ENCODE measurements around the gene ASCL5. TPM values are rescaled to one million over a fixed set of nuclear protein-coding genes. Genes with fewer than 3 reads are reported as not detected.
A peak's percentile ranks its signal among the peaks of the same experiment; 100 is the strongest.

Gene ASCL5
- total and polyA plus RNA-seq, 4 experiments from 2014 or later = 0.30 TPM; not detected in 3

DNA sequence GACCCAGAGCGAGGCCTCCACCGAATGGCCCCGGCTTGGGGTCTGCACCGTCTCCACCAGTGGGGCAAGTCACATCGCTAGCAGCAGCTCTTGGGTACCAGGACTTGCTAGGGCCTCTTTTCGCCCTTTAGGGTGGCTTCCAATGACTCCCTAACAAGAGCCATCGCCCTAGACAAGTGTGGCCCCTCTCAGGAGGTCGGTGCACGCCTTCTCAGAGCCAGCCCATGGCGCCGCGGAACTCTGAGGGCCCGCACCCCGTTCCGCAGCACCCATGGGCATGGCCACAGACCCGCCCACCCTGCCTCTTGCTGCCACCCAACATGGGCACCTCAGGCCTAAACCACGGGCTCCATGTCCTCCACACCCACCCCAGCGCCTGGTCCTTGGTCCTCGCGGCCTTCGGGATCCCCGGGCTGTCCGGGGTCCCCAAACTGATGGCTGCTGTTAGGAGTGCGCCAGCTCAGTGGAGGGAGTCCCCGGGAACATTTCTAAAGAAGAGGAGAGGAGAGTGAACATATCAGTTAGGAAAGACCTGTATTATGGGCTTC, 11.5 kb downstream of the ASCL5 start:
- H3K4me3 ChIP-seq (ENCODE audit: low read length in 2 of 2) = no peak overlapping the region
- H3K4me1 ChIP-seq (ENCODE audit: insufficient read depth, low read length) = peaks cover 19% of the 10 kb centered on the region
- Mint-ChIP-seq H3K27ac (peak overlapping the region in 1 of 7 donors; percentile 50), H3K4me3 (peak overlapping the region in 6 of 8 donors; percentile 23 to 77 (median 52)), H3K9me3 (no peaks in the 10 kb centered on the region), H3K27me3 (no peaks in the 10 kb centered on the region), H3K4me1 (peaks cover 3 to 26% (median 15%) of the 10 kb centered on the region in 4 donors), H3K36me3 (no peaks in the 10 kb centered on the region)
- intact Hi-C loops (cut with micrococcal nuclease) = loop anchor here (2.0 to 10.0 kb wide), 4 partner anchors 73 to 561 kb away; partner anchors contain the start of gene KIF14
- H3K27me3 ChIP-seq (ENCODE audit: insufficient read depth, low read length) = no peaks in the 10 kb centered on the region
- H3K9me3 ChIP-seq (ENCODE audit: control insufficient read depth in 1 of 2, low read length in 2 of 2) = no peaks in the 10 kb centered on the region
- POLR2A ChIA-PET (ENCODE audit: partially characterized antibody) = interaction anchor here (1.5 kb wide), 1 partner anchor 95 kb away, joined by 10 read pairs; no protein-coding TSS in a partner anchor
- no peaks in the 10 kb centered on the region for H3K36me3 ChIP-seq (ENCODE audit: insufficient read depth, low read length)
- CTCF ChIA-PET (ENCODE audit: partially characterized antibody) = interaction anchor here (1.1 to 4.0 kb wide), 10 partner anchors 23 to 313 kb away, joined by 3 to 57 read pairs (median 10); partner anchors contain the start of gene TMEM9
- DNase-seq = no peak
- no peak overlapping the region for H3K27ac ChIP-seq (ENCODE audit: low read depth, low read length)

GRCh38 chr1:201114245-201115131, 12.5 kb downstream of the ASCL5 start:
- peak overlapping the region; percentile 75 to 93 (median 89) for H3K27ac Mint-ChIP-seq
- Histone ChIP-seq H3K27ac (ENCODE audit: low read depth, low read length) (peak overlapping the region; percentile 38), H3K4me3 (ENCODE audit: low read length in 2 of 2) (peak overlapping the region; percentile 57 to 65), H3K4me1 (ENCODE audit: insufficient read depth, low read length) (peaks cover 11% of the 10 kb centered on the region), H3K9me3 (ENCODE audit: control insufficient read depth in 1 of 2, low read length in 2 of 2) (no peaks in the 10 kb centered on the region), H3K36me3 (ENCODE audit: insufficient read depth, low read length) (no peaks in the 10 kb centered on the region), H3K27me3 (ENCODE audit: insufficient read depth, low read length) (no peaks in the 10 kb centered on the region)
- peaks cover 3 to 22% (median 10%) of the 10 kb centered on the region in 4 donors for H3K4me1 Mint-ChIP-seq
- H3K4me3 Mint-ChIP-seq = peak overlapping the region; percentile 89 to 96 (median 92)
- intact Hi-C loops (cut with micrococcal nuclease) = loop anchor here (1.0 to 10.0 kb wide), 8 partner anchors 28 to 560 kb away; partner anchors contain the start of genes KIF14 and TMEM9
- peak; percentile 69 to 79 (median 74) for DNase-seq
- POLR2A ChIA-PET (ENCODE audit: partially characterized antibody) = interaction anchor here (0.6 to 1.7 kb wide), 11 partner anchors 8 to 1235 kb away, joined by 3 to 10 read pairs (median 5); partner anchors contain the start of genes DDX59 and TMEM9
- H3K27me3 Mint-ChIP-seq = no peaks in the 10 kb centered on the region
- CTCF ChIA-PET (ENCODE audit: partially characterized antibody) = interaction anchor here (0.6 to 4.0 kb wide), 22 partner anchors 8 to 313 kb away, joined by 3 to 57 read pairs (median 4); partner anchors contain the start of gene TMEM9
- H3K36me3 Mint-ChIP-seq = no peaks in the 10 kb centered on the region
- H3K9me3 Mint-ChIP-seq = no peaks in the 10 kb centered on the region

GRCh38 chr1:201113451-201114244, 13.3 kb downstream of the ASCL5 start:
- ChIA-PET POLR2A (ENCODE audit: partially characterized antibody) (interaction anchor here (0.6 to 1.7 kb wide), 11 partner anchors 9 to 1236 kb away, joined by 3 to 10 read pairs (median 5); partner anchors contain the start of genes DDX59 and TMEM9), CTCF (ENCODE audit: partially characterized antibody) (interaction anchor here (0.7 to 4.0 kb wide), 20 partner anchors 9 to 990 kb away, joined by 3 to 57 read pairs (median 5); partner anchors contain the start of gene TMEM9)
- Mint-ChIP-seq H3K27ac (peak overlapping the region; percentile 22 to 93 (median 88)), H3K4me3 (peak overlapping the region; percentile 89 to 96 (median 92)), H3K27me3 (no peaks in the 10 kb centered on the region), H3K4me1 (peaks cover 2 to 22% (median 10%) of the 10 kb centered on the region in 4 donors), H3K36me3 (no peaks in the 10 kb centered on the region), H3K9me3 (no peaks in the 10 kb centered on the region)
- intact Hi-C loops (cut with micrococcal nuclease) = loop anchor here (1.0 to 10.0 kb wide), 8 partner anchors 27 to 559 kb away; partner anchors contain the start of genes KIF14 and TMEM9
- no peak for DNase-seq
- Histone ChIP-seq H3K36me3 (ENCODE audit: insufficient read depth, low read length) (no peaks in the 10 kb centered on the region), H3K9me3 (ENCODE audit: control insufficient read depth in 1 of 2, low read length in 2 of 2) (no peaks in the 10 kb centered on the region), H3K27ac (ENCODE audit: low read depth, low read length) (peak overlapping the region; percentile 38), H3K4me1 (ENCODE audit: insufficient read depth, low read length) (peaks cover 10% of the 10 kb centered on the region), H3K4me3 (ENCODE audit: low read length in 2 of 2) (peak overlapping the region; percentile 57 to 65), H3K27me3 (ENCODE audit: insufficient read depth, low read length) (no peaks in the 10 kb centered on the region)

GRCh38 chr1:201112926-201113325, 14.1 kb downstream of the ASCL5 start:
- POLR2A ChIA-PET (ENCODE audit: partially characterized antibody) = no interaction called here
- Histone ChIP-seq H3K27me3 (ENCODE audit: insufficient read depth, low read length) (no peaks in the 10 kb centered on the region), H3K4me1 (ENCODE audit: insufficient read depth, low read length) (peaks cover 10% of the 10 kb centered on the region), H3K27ac (ENCODE audit: low read depth, low read length) (no peak overlapping the region), H3K4me3 (ENCODE audit: low read length in 2 of 2) (no peak overlapping the region), H3K9me3 (ENCODE audit: control insufficient read depth in 1 of 2, low read length in 2 of 2) (no peaks in the 10 kb centered on the region), H3K36me3 (ENCODE audit: insufficient read depth, low read length) (no peaks in the 10 kb centered on the region)
- H3K36me3 Mint-ChIP-seq = no peaks in the 10 kb centered on the region
- intact Hi-C loops (cut with micrococcal nuclease) = loop anchor here (10.0 kb wide), 2 partner anchors 488 to 558 kb away; partner anchors contain the start of gene KIF14
- CTCF ChIA-PET (ENCODE audit: partially characterized antibody) = interaction anchor here (0.7 to 4.0 kb wide), 10 partner anchors 10 to 990 kb away, joined by 3 to 57 read pairs (median 9); partner anchors contain the start of gene TMEM9
- H3K4me3 Mint-ChIP-seq = peak overlapping the region in 7 of 8 donors; percentile 36 to 73 (median 54)
- H3K27ac Mint-ChIP-seq = peak overlapping the region in 2 of 7 donors; percentile 22 to 79
- H3K9me3 Mint-ChIP-seq = no peaks in the 10 kb centered on the region
- no peaks in the 10 kb centered on the region for H3K27me3 Mint-ChIP-seq
- peaks cover 2 to 22% (median 10%) of the 10 kb centered on the region in 4 donors for H3K4me1 Mint-ChIP-seq
- no peak for DNase-seq

- Mint-ChIP-seq H3K36me3 (no peaks in the 10 kb centered on the region), H3K4me3 (peak within 1 kb of the TSS in 7 of 8 donors; percentile 36 to 73 (median 54)), H3K9me3 (no peaks in the 10 kb centered on the region), H3K27ac (peak within 1 kb of the TSS in 3 of 7 donors; percentile 22 to 79 (median 74)), H3K27me3 (no peaks in the 10 kb centered on the region), H3K4me1 (peaks cover 2 to 22% (median 10%) of the 10 kb centered on the region in 4 donors)
- H3K4me1 ChIP-seq (ENCODE audit: insufficient read depth, low read length) = peaks cover 10% of the 10 kb centered on the region
- no peak within 1 kb of the TSS for H3K27ac ChIP-seq (ENCODE audit: low read depth, low read length)
- CTCF ChIA-PET (ENCODE audit: partially characterized antibody) = interaction anchor here (0.6 to 4.0 kb wide), 4 partner anchors 27 to 173 kb away, joined by 3 to 57 read pairs (median 24); no protein-coding TSS in a partner anchor
- H3K27me3 ChIP-seq (ENCODE audit: insufficient read depth, low read length) = no peaks in the 10 kb centered on the region
- H3K36me3 ChIP-seq (ENCODE audit: insufficient read depth, low read length) = no peaks in the 10 kb centered on the region
- H3K9me3 ChIP-seq (ENCODE audit: control insufficient read depth in 1 of 2, low read length in 2 of 2) = no peaks in the 10 kb centered on the region
- intact Hi-C loops (cut with micrococcal nuclease) = loop anchor here (10.0 kb wide), 2 partner anchors 487 to 557 kb away; partner anchors contain the start of gene KIF14
- H3K4me3 ChIP-seq (ENCODE audit: low read length in 2 of 2) = no peak within 1 kb of the TSS
- POLR2A ChIA-PET (ENCODE audit: partially characterized antibody) = no interaction called here
- DNase-seq = no peak
Observed at GRCh38 chr1:201112173-201112731, 14.7 kb downstream of the ASCL5 start, which contains the start of gene CACNA1S. TSS of gene CACNA1S (minus strand) at chr1:201112426. CDS start at chr1:201112339, 87 bp downstream.

- Mint-ChIP-seq H3K27ac (no peak overlapping the region), H3K36me3 (no peaks in the 10 kb centered on the region), H3K27me3 (no peaks in the 10 kb centered on the region), H3K9me3 (no peaks in the 10 kb centered on the region), H3K4me1 (peaks cover 2 to 20% (median 10%) of the 10 kb centered on the region in 4 donors), H3K4me3 (no peak overlapping the region)
- no peaks in the 10 kb centered on the region for H3K27me3 ChIP-seq (ENCODE audit: insufficient read depth, low read length)
- H3K4me3 ChIP-seq (ENCODE audit: low read length in 2 of 2) = no peak overlapping the region
- H3K36me3 ChIP-seq (ENCODE audit: insufficient read depth, low read length) = no peaks in the 10 kb centered on the region
- no peaks in the 10 kb centered on the region for H3K9me3 ChIP-seq (ENCODE audit: control insufficient read depth in 1 of 2, low read length in 2 of 2)
- H3K4me1 ChIP-seq (ENCODE audit: insufficient read depth, low read length) = peaks cover 10% of the 10 kb centered on the region
- no peak overlapping the region for H3K27ac ChIP-seq (ENCODE audit: low read depth, low read length)
- intact Hi-C loops (cut with micrococcal nuclease) = loop anchor here (10.0 kb wide), 2 partner anchors 487 to 557 kb away; partner anchors contain the start of gene KIF14
- DNase-seq = no peak
- ChIA-PET POLR2A (ENCODE audit: partially characterized antibody) (no interaction called here), CTCF (ENCODE audit: partially characterized antibody) (interaction anchor here (0.6 to 4.0 kb wide), 3 partner anchors 27 to 173 kb away, joined by 3 to 57 read pairs (median 3); no protein-coding TSS in a partner anchor)
Observed at GRCh38 chr1:201111672-201112071, 15.3 kb downstream of the ASCL5 start.

Measured in CD4-positive, alpha-beta memory T cell (primary cell).